GM12874 (cell line): ENCODE measurements around the gene MICAL2.

Source experiments
- TF ChIP-seq, protein P1 (sequence below): IDR thresholded peaks from 2 replicates; pipeline ENCODE4 v1.5.1; 2011; ENCODE audit warnings: low read depth, mild to moderate bottlenecking, control low read depth, low read length, moderate library complexity; ENCODE audit not compliant: insufficient read depth

Gene MICAL2

DNA sequence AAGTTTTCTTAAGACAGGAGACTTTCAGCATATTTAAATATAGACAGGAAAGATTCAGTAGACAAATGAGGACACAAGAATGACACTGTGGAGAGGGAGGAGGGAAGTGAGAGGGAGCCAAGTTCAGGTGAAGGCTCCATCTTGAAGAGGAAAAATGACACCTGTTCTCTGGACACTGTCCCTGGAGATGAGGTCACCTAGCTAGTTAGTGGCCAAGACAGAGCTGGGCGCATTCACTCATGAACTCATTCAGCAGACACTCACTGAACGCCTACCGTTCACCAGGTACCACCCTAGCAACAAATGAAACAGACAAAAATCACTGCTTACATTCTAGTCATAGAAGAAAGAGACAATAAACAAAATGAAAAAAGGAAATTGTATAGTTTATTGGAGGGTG, 163.7 kb downstream of the MICAL2 start:
- TF ChIP-seq, protein P1, sequence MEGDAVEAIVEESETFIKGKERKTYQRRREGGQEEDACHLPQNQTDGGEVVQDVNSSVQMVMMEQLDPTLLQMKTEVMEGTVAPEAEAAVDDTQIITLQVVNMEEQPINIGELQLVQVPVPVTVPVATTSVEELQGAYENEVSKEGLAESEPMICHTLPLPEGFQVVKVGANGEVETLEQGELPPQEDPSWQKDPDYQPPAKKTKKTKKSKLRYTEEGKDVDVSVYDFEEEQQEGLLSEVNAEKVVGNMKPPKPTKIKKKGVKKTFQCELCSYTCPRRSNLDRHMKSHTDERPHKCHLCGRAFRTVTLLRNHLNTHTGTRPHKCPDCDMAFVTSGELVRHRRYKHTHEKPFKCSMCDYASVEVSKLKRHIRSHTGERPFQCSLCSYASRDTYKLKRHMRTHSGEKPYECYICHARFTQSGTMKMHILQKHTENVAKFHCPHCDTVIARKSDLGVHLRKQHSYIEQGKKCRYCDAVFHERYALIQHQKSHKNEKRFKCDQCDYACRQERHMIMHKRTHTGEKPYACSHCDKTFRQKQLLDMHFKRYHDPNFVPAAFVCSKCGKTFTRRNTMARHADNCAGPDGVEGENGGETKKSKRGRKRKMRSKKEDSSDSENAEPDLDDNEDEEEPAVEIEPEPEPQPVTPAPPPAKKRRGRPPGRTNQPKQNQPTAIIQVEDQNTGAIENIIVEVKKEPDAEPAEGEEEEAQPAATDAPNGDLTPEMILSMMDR = no peak

DNA sequence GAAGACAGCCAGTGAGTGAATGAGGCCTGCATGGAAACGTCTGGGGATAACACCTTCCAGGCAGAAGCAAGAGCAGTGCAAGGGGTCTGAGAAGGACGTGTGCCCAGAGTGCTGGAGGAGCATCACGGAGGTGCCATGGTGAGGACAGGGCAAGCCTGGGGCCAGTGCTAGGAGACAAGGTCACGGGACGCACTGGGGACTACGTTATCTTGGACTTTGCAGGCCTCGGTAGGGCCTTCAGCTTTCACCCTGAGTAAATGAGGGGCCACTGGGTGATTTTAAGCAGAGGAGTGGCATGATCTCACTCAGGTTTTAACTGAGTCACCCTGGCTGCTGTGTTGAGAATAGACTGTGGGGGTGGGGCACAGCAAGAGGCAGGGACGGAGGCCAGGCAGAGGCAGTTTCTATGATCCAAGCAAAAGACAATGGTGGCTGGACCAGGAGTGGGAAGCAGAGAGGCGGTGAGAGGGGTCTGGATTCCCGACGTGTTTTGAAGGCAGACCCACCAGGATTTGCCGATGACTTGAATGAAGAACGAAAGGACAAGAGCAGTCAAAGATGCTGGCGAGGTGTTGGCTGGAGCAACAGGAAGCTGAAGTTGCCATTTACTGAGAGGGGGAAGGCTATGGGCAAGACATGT, 164.3 kb downstream of the MICAL2 start:
- TF ChIP-seq, protein P1 = no peak

DNA sequence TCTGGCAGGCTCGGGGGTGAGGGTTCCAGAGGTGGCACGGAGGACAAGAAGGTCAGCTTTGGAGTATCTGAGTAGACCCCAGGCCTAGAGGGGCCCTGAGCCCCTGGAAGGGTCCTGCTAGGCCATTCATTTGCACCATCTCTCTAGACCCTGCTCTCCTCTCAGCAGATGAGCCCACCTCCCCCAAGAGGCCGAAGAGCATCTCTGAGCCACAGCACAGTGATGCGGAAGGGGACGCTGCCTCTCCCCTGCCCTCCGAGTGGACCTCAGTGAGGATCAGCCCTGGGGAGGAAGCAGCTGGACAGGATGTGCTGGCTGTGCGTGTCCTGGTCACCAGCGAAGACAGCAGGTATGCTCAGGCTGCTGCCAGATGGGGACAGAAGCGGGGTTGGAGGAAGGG, 165.4 kb downstream of the MICAL2 start:
- TF ChIP-seq, protein P1 = no peak

DNA sequence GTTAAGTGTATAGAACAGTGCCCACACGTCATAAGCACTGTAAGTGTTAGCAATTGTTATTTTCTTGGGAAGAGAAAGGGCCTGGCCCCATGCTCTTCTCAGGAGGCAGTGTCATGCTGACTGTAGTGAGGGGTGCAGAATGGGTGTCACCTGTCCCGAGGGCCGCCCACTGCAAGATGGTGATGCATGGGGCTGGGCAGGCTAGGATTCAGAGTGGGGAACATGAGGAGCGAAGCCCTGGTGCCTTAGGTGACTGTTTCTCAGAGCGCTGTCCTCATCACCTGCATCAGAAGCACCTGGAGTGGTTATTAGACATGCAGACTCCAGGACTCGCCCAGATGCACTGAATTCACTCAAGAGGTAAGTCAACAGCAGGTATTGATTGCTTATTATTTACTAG, 166.0 kb downstream of the MICAL2 start:
- TF ChIP-seq, protein P1 = no peak

DNA sequence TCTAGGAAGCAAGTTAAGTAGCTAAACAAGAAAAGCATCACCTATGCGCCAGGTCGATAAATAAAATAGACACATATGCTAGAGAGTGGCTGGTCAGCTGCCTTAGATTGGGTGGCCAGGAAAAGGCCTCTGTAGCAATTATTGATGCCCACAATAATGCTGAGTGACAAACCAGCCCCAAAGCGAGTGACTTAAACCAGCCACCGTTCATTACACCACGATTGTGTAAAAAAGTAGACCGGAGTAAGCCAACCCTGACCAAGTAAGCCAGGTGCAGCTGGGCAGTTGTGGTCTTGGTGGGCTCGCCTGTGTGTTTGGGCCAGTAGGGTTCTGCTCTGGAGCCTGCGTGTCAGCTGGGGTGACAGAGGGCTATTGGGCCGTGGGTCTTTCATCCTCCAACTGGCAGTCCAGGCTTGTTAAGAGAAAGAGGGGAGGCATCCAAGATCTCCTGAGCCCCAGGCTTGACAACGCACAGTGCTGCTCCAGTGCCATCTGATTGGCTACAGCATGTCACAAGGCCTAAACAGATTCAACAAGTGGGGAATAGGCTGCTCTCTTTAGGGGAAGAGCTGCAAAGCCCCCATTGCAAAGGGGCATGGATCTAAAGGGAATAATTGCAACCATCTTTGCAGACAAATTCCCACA, 166.6 kb downstream of the MICAL2 start:
- TF ChIP-seq, protein P1 = no peak

DNA sequence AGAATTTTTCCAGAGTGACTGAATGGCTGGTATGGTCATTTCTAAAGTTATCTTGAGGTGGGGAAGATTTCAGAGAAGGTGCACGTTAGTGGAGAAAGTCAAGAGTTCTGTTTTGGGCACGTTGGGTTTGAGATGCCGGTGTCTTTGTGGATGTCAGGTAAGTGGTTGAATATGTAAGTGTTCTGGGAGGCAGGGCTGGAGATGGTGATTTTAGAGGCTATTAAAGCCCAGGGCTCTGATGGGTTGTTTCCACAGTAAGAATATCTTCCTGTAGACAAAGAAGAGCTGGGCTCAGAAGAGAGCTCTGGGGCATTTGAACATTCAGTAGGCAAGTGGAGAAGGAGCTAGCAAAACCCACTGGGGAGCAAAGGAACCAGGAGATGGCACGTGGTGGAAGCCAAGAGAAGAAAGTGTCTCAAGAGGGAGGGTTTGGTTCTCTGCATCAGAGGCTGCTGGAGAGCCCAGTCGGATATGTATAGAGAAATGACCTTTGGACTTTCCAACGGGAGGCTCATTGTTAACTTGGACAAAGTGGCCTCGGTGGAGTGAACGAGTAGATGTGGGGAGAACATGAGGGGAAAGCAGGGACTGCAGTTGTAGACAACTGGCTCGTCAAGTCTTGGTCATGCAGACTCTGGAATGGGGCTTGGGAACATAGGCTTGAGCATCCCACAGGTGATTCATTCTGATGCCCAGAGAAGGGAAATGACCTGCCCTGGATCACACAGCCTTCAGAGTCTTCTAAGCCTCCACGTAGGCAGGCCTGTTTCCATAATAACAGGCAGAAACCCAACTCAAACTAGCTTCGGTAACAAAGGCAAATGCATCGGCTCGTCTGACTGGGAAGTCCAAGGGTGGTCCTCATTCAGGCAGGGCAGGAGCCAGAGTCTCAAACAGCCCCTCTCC, 168.6 kb downstream of the MICAL2 start:
- TF ChIP-seq, protein P1 = no peak

DNA sequence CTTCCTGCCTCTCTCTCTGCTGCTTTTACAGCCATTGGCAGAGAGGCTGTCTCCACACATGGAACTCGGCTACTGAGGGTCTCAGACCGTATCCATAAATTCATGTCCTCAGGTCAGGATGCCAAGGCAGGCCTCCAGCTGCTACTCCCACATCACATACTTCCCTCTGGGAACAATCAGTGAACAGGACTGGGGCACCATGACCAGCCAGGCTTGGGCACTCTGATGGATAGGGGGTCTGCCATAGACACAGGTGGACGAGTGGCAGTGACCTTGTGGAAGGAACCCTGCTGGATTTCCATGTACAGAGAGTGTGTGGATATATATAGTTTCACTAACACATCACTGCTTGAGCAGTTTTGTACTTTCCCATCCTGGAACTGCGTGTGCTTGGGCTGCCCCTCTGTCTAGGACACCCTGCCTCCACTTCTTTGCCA, 169.3 kb downstream of the MICAL2 start:
- TF ChIP-seq, protein P1 = no peak
